Measurements from ENCODE around the gene LIFR.
A peak's percentile ranks its signal among the peaks of the same experiment; 100 is the strongest.
"Not testable (repeated sequence)": the region's sequence is repeated elsewhere in the genome, so short reads cannot be mapped to it uniquely, and the experiment has no call there.

LIFR gene

GRCh38 chr5:38548064-38548759 is 8.2 kb downstream of the LIFR start:
- DNase-seq: no peak

GRCh38 chr5:38547257-38547656 is 9.2 kb downstream of the LIFR start:
- DNase-seq: no peak

- no peak for DNase-seq
These were observed 9.7 kb downstream of the LIFR start for GRCh38 chr5:38546691-38547146.

- DNase-seq: no peak
These were observed 12.6 kb downstream of the LIFR start for GRCh38 chr5:38543886-38544285.

GRCh38 chr5:38543074-38543473 is 13.4 kb downstream of the LIFR start:
- no peak for DNase-seq

GRCh38 chr5:38541174-38541725 is 15.2 kb downstream of the LIFR start:
- peak; percentile 52 for DNase-seq

GRCh38 chr5:38540314-38540713 is 16.1 kb downstream of the LIFR start:
- DNase-seq: peak; percentile 77

GRCh38 chr5:38538161-38538560 is 18.3 kb downstream of the LIFR start:
- no peak for DNase-seq

GRCh38 chr5:38537505-38537904 is 18.9 kb downstream of the LIFR start:
- no peak for DNase-seq

GRCh38 chr5:38536968-38537367 is 19.5 kb downstream of the LIFR start:
- no peak for DNase-seq

GRCh38 chr5:38535845-38536244 is 20.6 kb downstream of the LIFR start:
- DNase-seq: no peak

- no peak for DNase-seq
These were observed 21.1 kb downstream of the LIFR start for GRCh38 chr5:38535248-38535750.

GRCh38 chr5:38534156-38534453 is 22.3 kb downstream of the LIFR start:
- DNase-seq: no peak

- DNase-seq: no peak
These were observed 22.9 kb downstream of the LIFR start for GRCh38 chr5:38533286-38534155.

GRCh38 chr5:38532165-38532669 is 24.2 kb downstream of the LIFR start:
- DNase-seq: no peak

GRCh38 chr5:38531518-38531917 is 24.9 kb downstream of the LIFR start:
- no peak for DNase-seq

- no peak for DNase-seq
These were observed 26.3 kb downstream of the LIFR start for GRCh38 chr5:38529955-38530646.

- DNase-seq: no peak
These were observed 28.2 kb downstream of the LIFR start for GRCh38 chr5:38528162-38528703.

GRCh38 chr5:38527475-38527874 is 29.0 kb downstream of the LIFR start:
- DNase-seq: no peak

- no peak for DNase-seq
These were observed 32.4 kb downstream of the LIFR start for GRCh38 chr5:38524022-38524421.

GRCh38 chr5:38519476-38519875 is 37.0 kb downstream of the LIFR start:
- no peak for DNase-seq

- no peak for DNase-seq
These were observed 38.1 kb downstream of the LIFR start for GRCh38 chr5:38518341-38518740.

GRCh38 chr5:38516649-38517048 is 39.8 kb downstream of the LIFR start:
- not testable (repeated sequence) for DNase-seq

All from NCI-H1436 (cell line).